H9 (cell line): ENCODE results near the gene SEC23B. TPM values are rescaled to one million over a fixed set of nuclear protein-coding genes. Genes with fewer than 3 reads are reported as not detected.

ENCODE experiments used
- DNase-seq: peaks from one replicate; pipeline ENCODE4 v3.0.0-alpha.2; 2017
- H2AFZ ChIP-seq: one replicate; pipeline ENCODE4 v1.6.1; 2013; ENCODE audit warnings: mild to moderate bottlenecking, low read length, control low read depth, moderate library complexity
- H2AK5ac ChIP-seq: 2 replicates; pipeline ENCODE4 v1.6.1; 2013; ENCODE audit warnings: low read length, control low read depth, mixed read lengths; ENCODE audit not compliant: insufficient read length
- H2BK120ac ChIP-seq: one replicate; pipeline ENCODE4 v1.6.1; 2013; ENCODE audit warnings: low read depth, mild to moderate bottlenecking, low read length, control low read depth, inconsistent platforms; ENCODE audit not compliant: poor library complexity, severe bottlenecking
- H2BK12ac ChIP-seq: 2 replicates; pipeline ENCODE4 v1.6.1; 2013; ENCODE audit warnings: low read length, control low read depth, mixed read lengths, low read depth; ENCODE audit not compliant: insufficient read length
- H2BK15ac ChIP-seq: 2 replicates; pipeline ENCODE4 v1.6.1; 2013; ENCODE audit warnings: low read depth, low read length, control low read depth
- H2BK20ac ChIP-seq: one replicate; pipeline ENCODE4 v1.6.1; 2013; ENCODE audit warnings: low read depth, mild to moderate bottlenecking, low read length, control low read depth, inconsistent platforms; ENCODE audit not compliant: poor library complexity, severe bottlenecking
- H2BK5ac ChIP-seq: 2 replicates; pipeline ENCODE4 v1.6.1; 2013; ENCODE audit warnings: low read length, control low read depth, mixed read lengths; ENCODE audit not compliant: insufficient read length
- H3K14ac ChIP-seq: 2 replicates; pipeline ENCODE4 v1.6.1; 2013; ENCODE audit warnings: low read length, control low read depth; ENCODE audit not compliant: insufficient read depth
- H3K18ac ChIP-seq: 2 replicates; pipeline ENCODE4 v1.6.1; 2013; ENCODE audit warnings: low read depth, mild to moderate bottlenecking, mixed read lengths, low read length, control low read depth; ENCODE audit not compliant: insufficient read length
- H3K23ac ChIP-seq: 2 replicates; pipeline ENCODE4 v1.6.1; 2013; ENCODE audit warnings: low read length, control low read depth, mixed read lengths, low read depth; ENCODE audit not compliant: insufficient read length
- H3K23me2 ChIP-seq: 2 replicates; pipeline ENCODE4 v1.6.1; 2013; ENCODE audit warnings: low read depth, mild to moderate bottlenecking, mixed read lengths, low read length, control low read depth; ENCODE audit not compliant: insufficient read length, poor library complexity, severe bottlenecking
- H3K27ac ChIP-seq: 2 replicates; pipeline ENCODE4 v1.5.1; 2013; ENCODE audit warnings: low read length, control low read depth, mixed read lengths, low read depth; ENCODE audit not compliant: insufficient read length
- H3K27me3 ChIP-seq: 2 replicates; pipeline ENCODE4 v1.6.1; 2013; ENCODE audit warnings: low read length, control low read depth, inconsistent platforms; ENCODE audit not compliant: insufficient read depth
- H3K4ac ChIP-seq: 2 replicates; pipeline ENCODE4 v1.6.1; 2013; ENCODE audit warnings: low read depth, mild to moderate bottlenecking, control low read depth, inconsistent platforms, low read length, moderate library complexity
- H3K4me1 ChIP-seq: 2 replicates; pipeline ENCODE4 v1.6.1; 2013; ENCODE audit warnings: low read length, control low read depth, inconsistent platforms; ENCODE audit not compliant: insufficient read depth
- H3K4me2 ChIP-seq: 2 replicates; pipeline ENCODE4 v1.6.1; 2013; ENCODE audit warnings: low read length, control low read depth, mixed read lengths; ENCODE audit not compliant: insufficient read length, insufficient read depth
- H3K56ac ChIP-seq: 2 replicates; pipeline ENCODE4 v1.6.1; 2013; ENCODE audit warnings: low read depth, mild to moderate bottlenecking, mixed read lengths, low read length, control low read depth; ENCODE audit not compliant: insufficient read length
- H3K79me1 ChIP-seq: 2 replicates; pipeline ENCODE4 v1.6.1; 2013; ENCODE audit warnings: low read depth, mild to moderate bottlenecking, moderate library complexity, low read length, control low read depth, inconsistent platforms; ENCODE audit not compliant: insufficient read depth, poor library complexity, severe bottlenecking
- H3K79me2 ChIP-seq: 2 replicates; pipeline ENCODE4 v1.6.1; 2013; ENCODE audit warnings: low read length, control low read depth, inconsistent platforms; ENCODE audit not compliant: insufficient read depth
- H3K9ac ChIP-seq: 2 replicates; pipeline ENCODE4 v1.6.1; 2013; ENCODE audit warnings: low read length, control low read depth, mixed read lengths; ENCODE audit not compliant: insufficient read length; ENCODE audit errors: extremely low read depth
- H3K9me3 ChIP-seq: one replicate; pipeline ENCODE4 v1.6.1; 2013; ENCODE audit warnings: low read depth, low read length, inconsistent platforms; ENCODE audit not compliant: control insufficient read depth
- H3T11ph ChIP-seq: one replicate; pipeline ENCODE4 v1.6.1; 2013; ENCODE audit warnings: mild to moderate bottlenecking, low read length, control low read depth, inconsistent platforms
- H4K20me1 ChIP-seq: one replicate; pipeline ENCODE4 v1.6.1; 2013; ENCODE audit not compliant: control insufficient read depth, insufficient read length, insufficient read depth
- H4K5ac ChIP-seq: 2 replicates; pipeline ENCODE4 v1.6.1; 2013; ENCODE audit warnings: low read depth, mild to moderate bottlenecking, mixed read lengths, low read length, control low read depth; ENCODE audit not compliant: insufficient read length
- H4K8ac ChIP-seq: replicated peaks from 2 replicates; pipeline ENCODE4 v1.6.1; 2013; ENCODE audit warnings: low read length, control low read depth, mixed read lengths, low read depth; ENCODE audit not compliant: insufficient read length
- H4K91ac ChIP-seq: 2 replicates; pipeline ENCODE4 v1.6.1; 2013; ENCODE audit warnings: low read depth, mild to moderate bottlenecking, moderate library complexity, mixed read lengths, low read length, control low read depth; ENCODE audit not compliant: insufficient read length
- H3K27ac Mint-ChIP-seq, 3 experiments: 2 replicates in 2 of 3; 3 replicates in 1 of 3; pipeline ENCODE4 v1.8.0; 2020 to 2021; ENCODE audit warnings: mixed read lengths in 3 of 3, mild to moderate bottlenecking in 1 of 3, moderate library complexity in 1 of 3
- H3K27me3 Mint-ChIP-seq: 2 replicates; pipeline ENCODE4 v1.8.0; 2021; ENCODE audit warnings: low read depth, mild to moderate bottlenecking, moderate library complexity, mixed read lengths
- H3K36me3 Mint-ChIP-seq, 3 experiments: 2 replicates in 2 of 3; 3 replicates in 1 of 3; pipeline ENCODE4 v1.8.0; 2020 to 2021; ENCODE audit warnings: low read depth in 3 of 3, mixed read lengths in 3 of 3; ENCODE audit not compliant: insufficient read depth in 1 of 3
- H3K4me1 Mint-ChIP-seq, 2 experiments: 2 replicates each; pipeline ENCODE4 v1.8.0; 2020; ENCODE audit warnings: mixed read lengths in 2 of 2
- H3K4me3 Mint-ChIP-seq, 2 experiments: 2 replicates in 1 of 2; 3 replicates in 1 of 2; pipeline ENCODE4 v1.8.0; 2020 to 2021; ENCODE audit warnings: mild to moderate bottlenecking in 2 of 2, mixed read lengths in 2 of 2, moderate library complexity in 1 of 2
- H3K9me3 Mint-ChIP-seq, 2 experiments: 2 replicates in 1 of 2; 3 replicates in 1 of 2; pipeline ENCODE4 v1.8.0; 2020; ENCODE audit warnings: mild to moderate bottlenecking in 2 of 2, mixed read lengths in 2 of 2, moderate library complexity in 1 of 2
- CTCF ChIP-seq: fragments of 200-600 bp; sonication (generic); conservative IDR thresholded peaks from 3 replicates; pipeline ENCODE4 v1.8.0; 2021; ENCODE audit warnings: antibody characterized with exemption, mild to moderate bottlenecking
- WGBS: extraction: QIAGEN DNeasy Blood & Tissue Kit; methylation state at CpG from one replicate; pipeline ENCODE4 v1.1.7; 2013; ENCODE audit warnings: missing lambda C conversion rate, low lambda C conversion rate, mixed read lengths; ENCODE audit not compliant: insufficient read length; ENCODE audit errors: extremely low coverage; 5-methylcytosine and 5-hydroxymethylcytosine counted together
- total RNA-seq: library from RNA; stranded (reverse); gene quantifications from 2 replicates; pipeline ENCODE4 v1.2.1, GENCODE V29; 2021

Gene SEC23B
- total RNA-seq, 1 experiment from 2014 or later: 65.9 TPM

- Histone ChIP-seq H2AK5ac (no peak overlapping the region), H3K23ac (no peak overlapping the region), H3K9me3 (no peaks in the 10 kb centered on the region), H2BK5ac (no peak overlapping the region), H3K79me1 (no peaks in the 10 kb centered on the region), H3K14ac (no peak overlapping the region), H3T11ph (no peak overlapping the region), H2BK20ac (no peak overlapping the region), H4K5ac (no peak overlapping the region), H3K27ac (no peak overlapping the region), H3K23me2 (no peaks in the 10 kb centered on the region), H4K8ac (no peak overlapping the region), H3K4me1 (no peaks in the 10 kb centered on the region), H3K4ac (no peak overlapping the region), H3K27me3 (no peaks in the 10 kb centered on the region), H4K20me1 (no peaks in the 10 kb centered on the region), H3K9ac (no peak overlapping the region), H4K91ac (no peak overlapping the region), H3K56ac (no peak overlapping the region), H2BK120ac (no peak overlapping the region), H3K79me2 (no peaks in the 10 kb centered on the region), H3K4me2 (no peak overlapping the region), H2BK12ac (no peak overlapping the region), H2BK15ac (no peak overlapping the region), H2AFZ (no peak overlapping the region), H3K18ac (no peak overlapping the region)
- TF ChIP-seq CTCF: no peak
- H3K36me3 Mint-ChIP-seq: peaks cover 23 to 71% (median 60%) of the 10 kb centered on the region in 3 experiments; a peak in 6 of 7 replicates
- DNase-seq: no peak
- H3K4me1 Mint-ChIP-seq: no peaks in the 10 kb centered on the region
- no peaks in the 10 kb centered on the region for H3K9me3 Mint-ChIP-seq
- H3K27ac Mint-ChIP-seq: no peak overlapping the region
- H3K27me3 Mint-ChIP-seq: no peaks in the 10 kb centered on the region; the same call in 1 of the 2 replicates
- no CpG with 5 or more reads among the region's 1 CpG for WGBS
- H3K4me3 Mint-ChIP-seq: no peak overlapping the region
These were observed 29.9 kb upstream of the SEC23B start for GRCh38 chr20:18477821-18478220.
